Mesenchymal stem cell (in vitro differentiated cells and primary cell): ENCODE data around the gene EFCAB14.

ENCODE experiments used
- DNase-seq: peaks from one replicate; pipeline ENCODE4 v3.0.0-alpha.2; 2013
- H2AFZ ChIP-seq: one replicate; pipeline ENCODE4 v1.6.1; 2013; ENCODE audit warnings: low read depth, mild to moderate bottlenecking, control low read depth, inconsistent platforms, low read length, moderate library complexity
- H2AK5ac ChIP-seq: 2 replicates; pipeline ENCODE4 v1.6.1; 2013; ENCODE audit warnings: low read length, moderate library complexity, mild to moderate bottlenecking, inconsistent platforms; ENCODE audit not compliant: severe bottlenecking
- H2BK120ac ChIP-seq: one replicate; pipeline ENCODE4 v1.6.1; 2013; ENCODE audit warnings: low read depth, mild to moderate bottlenecking, inconsistent platforms, low read length, moderate library complexity
- H2BK12ac ChIP-seq, 2 experiments: one replicate each; pipeline ENCODE4 v1.6.1; 2013; ENCODE audit warnings: inconsistent platforms in 2 of 2, low read length in 2 of 2, mild to moderate bottlenecking in 2 of 2, moderate library complexity in 2 of 2, control low read depth in 1 of 2
- H2BK15ac ChIP-seq: one replicate; pipeline ENCODE4 v1.6.1; 2013; ENCODE audit warnings: mild to moderate bottlenecking, low read depth, inconsistent platforms; ENCODE audit not compliant: poor library complexity, severe bottlenecking
- H2BK5ac ChIP-seq: 2 replicates; pipeline ENCODE4 v1.6.1; 2013; ENCODE audit warnings: low read depth, mild to moderate bottlenecking, low read length, control low read depth, inconsistent platforms; ENCODE audit not compliant: poor library complexity, severe bottlenecking
- H3K14ac ChIP-seq, 2 experiments: one replicate each; pipeline ENCODE4 v1.6.1; 2013; ENCODE audit warnings: inconsistent platforms in 2 of 2, low read length in 2 of 2, control low read depth in 1 of 2, mild to moderate bottlenecking in 1 of 2, moderate library complexity in 1 of 2
- H3K18ac ChIP-seq, 2 experiments: one replicate each; pipeline ENCODE4 v1.6.1; 2013; ENCODE audit warnings: inconsistent platforms in 2 of 2, low read length in 2 of 2, control low read depth in 1 of 2, low read depth in 1 of 2, mild to moderate bottlenecking in 1 of 2
- H3K23ac ChIP-seq, 2 experiments: one replicate each; pipeline ENCODE4 v1.6.1; 2013; ENCODE audit warnings: inconsistent platforms in 2 of 2, low read length in 2 of 2, mild to moderate bottlenecking in 2 of 2, moderate library complexity in 2 of 2, control low read depth in 1 of 2
- H3K27ac ChIP-seq: 2 replicates; pipeline ENCODE4 v1.5.1; 2013; ENCODE audit warnings: mild to moderate bottlenecking, moderate library complexity, low read length, control low read depth, inconsistent platforms; ENCODE audit not compliant: poor library complexity, severe bottlenecking
- H3K27me3 ChIP-seq, 2 experiments: 2 replicates each; pipeline versions ENCODE4 v1.6.1 to v1.7.0; 2013; ENCODE audit warnings: low read length in 2 of 2, mild to moderate bottlenecking in 2 of 2, moderate library complexity in 2 of 2, control low read depth in 1 of 2, inconsistent platforms in 1 of 2; ENCODE audit not compliant: control insufficient read depth in 1 of 2, insufficient read depth in 1 of 2
- H3K36me3 ChIP-seq, 2 experiments: 2 replicates each; pipeline versions ENCODE4 v1.6.1 to v1.7.0; 2013; ENCODE audit warnings: low read length in 2 of 2, control low read depth in 1 of 2, inconsistent platforms in 1 of 2, low read depth in 1 of 2, mild to moderate bottlenecking in 1 of 2; ENCODE audit not compliant: insufficient read depth in 2 of 2, control insufficient read depth in 1 of 2
- H3K4ac ChIP-seq, 2 experiments: one replicate each; pipeline ENCODE4 v1.6.1; 2013; ENCODE audit warnings: inconsistent platforms in 2 of 2, low read length in 2 of 2, mild to moderate bottlenecking in 2 of 2, moderate library complexity in 2 of 2, control low read depth in 1 of 2, low read depth in 1 of 2
- H3K4me1 ChIP-seq: 2 replicates; pipeline ENCODE4 v1.6.1; 2013; ENCODE audit warnings: low read depth, low read length, control low read depth; ENCODE audit not compliant: control insufficient read depth, insufficient read depth
- H3K4me2 ChIP-seq: 2 replicates; pipeline ENCODE4 v1.6.1; 2013; ENCODE audit warnings: low read length, mild to moderate bottlenecking, inconsistent platforms; ENCODE audit not compliant: poor library complexity, severe bottlenecking
- H3K4me3 ChIP-seq, 2 experiments: 2 replicates each; pipeline versions ENCODE4 v1.5.1 to v1.7.0; 2013; ENCODE audit warnings: low read length in 2 of 2, mild to moderate bottlenecking in 2 of 2, control low read depth in 1 of 2, low read depth in 1 of 2; ENCODE audit not compliant: insufficient read depth in 1 of 2
- H3K79me1 ChIP-seq: replicated peaks from 2 replicates; pipeline ENCODE4 v1.6.1; 2013; ENCODE audit warnings: mild to moderate bottlenecking, control low read depth, low read length, inconsistent platforms; ENCODE audit not compliant: poor library complexity, severe bottlenecking
- H3K9ac ChIP-seq: 2 replicates; pipeline ENCODE4 v1.7.0; 2013; ENCODE audit warnings: mild to moderate bottlenecking, low read length, moderate library complexity
- H3K9me3 ChIP-seq: 2 replicates; pipeline ENCODE4 v1.7.0; 2013; ENCODE audit warnings: mild to moderate bottlenecking, low read length; ENCODE audit not compliant: control insufficient read depth
- H4K8ac ChIP-seq: one replicate; pipeline ENCODE4 v1.6.1; 2013; ENCODE audit warnings: inconsistent platforms, mild to moderate bottlenecking, low read length, moderate library complexity
- H4K91ac ChIP-seq: one replicate; pipeline ENCODE4 v1.6.1; 2013; ENCODE audit warnings: mild to moderate bottlenecking, low read length, inconsistent platforms
- WGBS: methylation state at CpG from one replicate; pipeline ENCODE4 v1.1.7; 2013; ENCODE audit warnings: mixed read lengths; 5-methylcytosine and 5-hydroxymethylcytosine counted together

EFCAB14 gene

DNA sequence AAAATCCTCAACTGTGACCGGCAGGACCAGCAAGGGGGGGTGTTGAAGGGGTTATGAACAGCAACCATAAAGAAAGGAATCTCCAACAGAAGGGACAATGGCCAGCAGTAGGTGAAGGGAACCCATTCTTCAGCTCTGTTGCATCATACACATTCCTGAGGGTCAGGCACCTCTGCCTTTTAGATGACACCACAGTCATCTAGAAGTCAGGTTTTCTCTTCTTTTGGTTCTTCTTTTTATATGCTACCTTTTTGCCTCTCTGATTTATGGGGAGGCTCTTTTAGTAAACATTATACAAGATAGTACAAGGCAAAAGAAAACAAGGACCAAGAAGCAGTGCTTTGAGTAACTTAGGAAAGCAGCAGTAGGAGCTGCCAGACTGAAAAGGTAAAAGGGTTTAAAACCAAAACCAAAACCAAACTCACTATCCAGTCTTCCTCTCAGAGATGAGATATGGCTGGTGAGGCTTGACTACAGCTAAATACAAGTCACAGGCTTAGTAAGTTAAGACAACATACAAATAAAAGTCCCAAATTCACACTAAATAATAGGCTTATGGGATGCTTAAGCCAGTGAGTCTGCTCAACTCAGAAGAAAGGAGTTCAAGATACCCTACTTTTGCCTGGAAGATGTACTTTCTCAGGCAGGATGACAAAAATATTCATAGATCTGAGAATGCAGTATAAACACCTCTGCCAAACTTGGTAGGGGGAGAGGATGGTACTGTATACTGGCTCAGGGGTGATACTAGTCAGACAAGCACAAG lies 43.2 kb downstream of the EFCAB14 start:
- WGBS = 100% methylated on average over 1 of the region's 1 CpG
- Histone ChIP-seq H2BK12ac (no peak overlapping the region), H3K4me1 (peaks cover 3% of the 10 kb centered on the region)

DNA sequence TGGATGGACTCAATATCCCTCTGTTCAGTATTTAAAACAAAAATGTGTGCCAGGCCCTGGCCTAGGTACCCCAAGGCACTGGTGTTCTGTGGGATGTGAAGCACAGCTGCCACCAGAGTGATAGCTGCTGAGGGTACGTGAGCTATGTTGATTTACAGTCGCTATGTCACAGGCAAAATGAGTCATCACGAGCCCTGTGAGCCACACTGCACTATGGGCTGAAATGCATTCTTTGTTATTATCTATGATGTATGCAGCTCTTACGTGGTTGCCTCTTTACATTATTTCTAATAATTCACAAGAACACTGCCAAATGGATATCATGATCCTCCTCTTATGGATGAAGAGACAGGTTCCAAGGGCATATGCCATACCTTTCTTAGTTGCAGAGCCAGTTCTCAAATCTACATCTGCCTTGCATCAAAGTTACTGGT lies 45.1 kb downstream of the EFCAB14 start:
- no peak overlapping the region for H2AFZ ChIP-seq
- H3K14ac ChIP-seq = no peak overlapping the region
- H3K9me3 ChIP-seq = no peaks in the 10 kb centered on the region
- no peak overlapping the region for H4K91ac ChIP-seq
- no peak overlapping the region for H2BK12ac ChIP-seq
- H3K79me1 ChIP-seq = peaks cover 4% of the 10 kb centered on the region
- H3K9ac ChIP-seq = no peak overlapping the region
- 0% methylated on average over 2 of the region's 4 CpGs for WGBS
- no peak overlapping the region for H2BK5ac ChIP-seq
- no peak overlapping the region for H3K4me2 ChIP-seq
- no peak overlapping the region for H3K4me3 ChIP-seq
- no peak overlapping the region for H3K27ac ChIP-seq
- no peak overlapping the region for H3K18ac ChIP-seq
- no peak overlapping the region for H4K8ac ChIP-seq
- no peak overlapping the region for H3K4ac ChIP-seq
- H3K36me3 ChIP-seq = peaks cover 15 to 51% of the 10 kb centered on the region in 2 experiments
- H3K23ac ChIP-seq = no peak overlapping the region
- no peak overlapping the region for H2BK120ac ChIP-seq
- H2BK15ac ChIP-seq = no peak overlapping the region
- no peaks in the 10 kb centered on the region for H3K27me3 ChIP-seq
- H2AK5ac ChIP-seq = no peak overlapping the region
- peak; percentile 66 for DNase-seq
- H3K4me1 ChIP-seq = peaks cover 3% of the 10 kb centered on the region

More for the DNA sequence above, 43.2 kb downstream of the EFCAB14 start:
- no peak overlapping the region for H2AFZ ChIP-seq
- H3K27ac ChIP-seq = no peak overlapping the region
- no peak overlapping the region for H2BK5ac ChIP-seq
- no peak overlapping the region for H3K4me3 ChIP-seq
- no peak overlapping the region for H3K23ac ChIP-seq
- no peak overlapping the region for H4K8ac ChIP-seq
- H2AK5ac ChIP-seq = no peak overlapping the region
- H2BK120ac ChIP-seq = no peak overlapping the region
- no peaks in the 10 kb centered on the region for H3K27me3 ChIP-seq
- H3K9ac ChIP-seq = no peak overlapping the region
- H3K4me2 ChIP-seq = no peak overlapping the region
- H4K91ac ChIP-seq = no peak overlapping the region
- peaks cover 4% of the 10 kb centered on the region for H3K79me1 ChIP-seq
- no peaks in the 10 kb centered on the region for H3K9me3 ChIP-seq
- peaks cover 15 to 67% of the 10 kb centered on the region in 2 experiments for H3K36me3 ChIP-seq
- no peak overlapping the region for H3K14ac ChIP-seq
- DNase-seq = peak; percentile 34
- H2BK15ac ChIP-seq = no peak overlapping the region
- H3K4ac ChIP-seq = no peak overlapping the region
- H3K18ac ChIP-seq = no peak overlapping the region

DNA sequence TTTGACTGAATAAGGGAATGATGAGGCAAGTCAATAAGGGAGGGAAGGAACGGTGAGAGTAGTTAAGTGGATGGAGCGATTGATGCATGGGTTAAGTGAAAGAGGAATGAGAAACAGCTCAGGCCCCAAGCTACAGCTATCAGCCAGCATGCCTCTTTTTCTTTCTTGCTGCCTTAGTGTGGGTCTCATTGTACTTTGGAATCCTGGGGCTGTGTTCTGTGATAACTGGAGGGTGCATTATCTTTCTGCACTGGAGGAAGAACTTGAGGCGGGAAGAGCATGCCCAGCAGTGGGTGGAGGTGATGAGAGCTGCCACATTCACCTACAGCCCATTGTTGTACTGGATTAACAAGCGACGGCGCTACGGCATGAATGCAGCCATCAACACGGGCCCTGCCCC lies 46.2 kb downstream of the EFCAB14 start:
- H4K91ac ChIP-seq = no peak overlapping the region
- DNase-seq = no peak
- H3K4me3 ChIP-seq = peak overlapping the region in 1 of 2 experiments; percentile 17
- no peak overlapping the region for H3K9ac ChIP-seq
- H3K4me1 ChIP-seq = peaks cover 5% of the 10 kb centered on the region
- H3K4me2 ChIP-seq = no peak overlapping the region
- no peak overlapping the region for H3K27ac ChIP-seq
- H2BK15ac ChIP-seq = no peak overlapping the region
- no peaks in the 10 kb centered on the region for H3K27me3 ChIP-seq
- H3K14ac ChIP-seq = no peak overlapping the region
- H2BK5ac ChIP-seq = no peak overlapping the region
- H3K79me1 ChIP-seq = peaks cover 5% of the 10 kb centered on the region
- no peak overlapping the region for H2AFZ ChIP-seq
- peaks cover 14 to 41% of the 10 kb centered on the region in 2 experiments for H3K36me3 ChIP-seq
- H3K23ac ChIP-seq = no peak overlapping the region
- H2AK5ac ChIP-seq = no peak overlapping the region
- H2BK12ac ChIP-seq = no peak overlapping the region
- H3K9me3 ChIP-seq = no peaks in the 10 kb centered on the region
- no peak overlapping the region for H4K8ac ChIP-seq
- 84% methylated on average over 8 of the region's 8 CpGs for WGBS
- H3K4ac ChIP-seq = no peak overlapping the region
- no peak overlapping the region for H3K18ac ChIP-seq
- H2BK120ac ChIP-seq = no peak overlapping the region

DNA sequence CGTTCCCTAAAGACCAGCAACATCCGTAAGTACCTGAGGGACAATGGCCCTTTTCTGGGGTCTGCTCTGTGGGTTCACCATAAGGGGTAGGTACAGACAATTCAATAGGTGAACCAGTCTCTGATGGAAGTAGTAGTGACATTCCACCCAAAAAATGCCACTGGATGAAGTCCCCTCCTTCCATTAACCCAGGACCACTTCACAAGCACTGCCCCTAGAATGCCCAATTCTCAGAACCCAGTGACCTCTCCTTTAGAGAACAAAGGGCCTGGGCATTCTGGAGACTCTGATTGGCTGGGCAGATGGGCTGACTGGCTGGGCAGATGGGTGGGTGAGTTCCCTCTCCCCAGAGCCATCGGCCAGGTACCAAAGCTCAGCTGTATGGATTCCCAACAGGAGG lies 47.4 kb downstream of the EFCAB14 start, which contains the start of gene TEX38:
Gene TEX38, plus strand, starts transcription at position 301 of the 400 bp plus-strand sequence. Its CDS starts 81 bp downstream, at position 382.
- no peak within 1 kb of the TSS for H3K4me2 ChIP-seq
- no peak for DNase-seq
- H4K8ac ChIP-seq = no peak within 1 kb of the TSS
- H3K14ac ChIP-seq = no peak within 1 kb of the TSS
- H2BK120ac ChIP-seq = no peak within 1 kb of the TSS
- no peak within 1 kb of the TSS for H2AK5ac ChIP-seq
- H3K79me1 ChIP-seq = peaks cover 7% of the 10 kb centered on the region
- 90% methylated on average over 3 of the region's 3 CpGs for WGBS
- no peaks in the 10 kb centered on the region for H3K9me3 ChIP-seq
- H3K27ac ChIP-seq = no peak within 1 kb of the TSS
- no peak within 1 kb of the TSS for H2AFZ ChIP-seq
- H3K4me3 ChIP-seq = no peak within 1 kb of the TSS
- no peak within 1 kb of the TSS for H2BK12ac ChIP-seq
- no peak within 1 kb of the TSS for H3K4ac ChIP-seq
- no peak within 1 kb of the TSS for H4K91ac ChIP-seq
- H2BK5ac ChIP-seq = no peak within 1 kb of the TSS
- no peak within 1 kb of the TSS for H2BK15ac ChIP-seq
- no peaks in the 10 kb centered on the region for H3K27me3 ChIP-seq
- H3K23ac ChIP-seq = peak within 1 kb of the TSS in 1 of 2 experiments; percentile 77
- H3K36me3 ChIP-seq = peaks cover 12 to 29% of the 10 kb centered on the region in 2 experiments
- H3K4me1 ChIP-seq = peaks cover 9% of the 10 kb centered on the region
- no peak within 1 kb of the TSS for H3K9ac ChIP-seq
- H3K18ac ChIP-seq = no peak within 1 kb of the TSS
